Upper lobe of right lung (tissue), 1 donor: Measurements from ENCODE around the gene FBRSL1. TPM values are rescaled to one million over a fixed set of nuclear protein-coding genes. Genes with fewer than 3 reads are reported as not detected.

Experiments used
- ATAC-seq: fragments of 200-7000 bp; cut with Tn5 transposase; one replicate; pipeline ENCODE4 v1.9.1; 2020; ENCODE audit warnings: mild to moderate bottlenecking, moderate library complexity
- DNase-seq: peaks from one replicate; pipeline ENCODE4 v3.0.0-alpha.2; 2020
- H3K27ac ChIP-seq: fragments of 200-600 bp; one replicate; pipeline ENCODE4 v1.8.0; 2022
- H3K27me3 ChIP-seq: fragments of 200-600 bp; one replicate; pipeline ENCODE4 v1.8.0; 2022; ENCODE audit warnings: mild to moderate bottlenecking
- H3K36me3 ChIP-seq: fragments of 200-600 bp; one replicate; pipeline ENCODE4 v1.8.0; 2022
- H3K4me1 ChIP-seq: fragments of 200-600 bp; one replicate; pipeline ENCODE4 v1.8.0; 2022
- H3K4me3 ChIP-seq: fragments of 200-600 bp; one replicate; pipeline ENCODE4 v1.8.0; 2022; ENCODE audit warnings: mild to moderate bottlenecking
- H3K9me3 ChIP-seq: fragments of 200-600 bp; one replicate; pipeline ENCODE4 v1.8.0; 2022
- CTCF ChIP-seq: fragments of 200-600 bp; IDR thresholded peaks from one replicate; pipeline ENCODE4 v1.8.0; 2022; ENCODE audit warnings: antibody characterized with exemption
- intact Hi-C: fragments of 100-400 bp; cut with DNase I; formaldehyde crosslinking; loops from one replicate; pipeline ENCODE4 v1.11.0; 2022
- total RNA-seq: library from RNA; stranded (reverse); fragmentation: NEBNext Ultra II Directional; extraction: Animal tissue kit (Norgen Biotek cat#: 25700); gene quantifications from one replicate; pipeline ENCODE4 v1.2.1, GENCODE V29; 2021
- donor health status: DM: no; HTN: yes; CAD: no; lungs with severe emphysema.

The FBRSL1 gene
- total RNA-seq, 1 donor from 2014 or later = 49.5 TPM

- DNase-seq = peak; percentile 82
Measured at GRCh38 chr12:132489078-132489601, 811 bp upstream of the FBRSL1 start.

GRCh38 chr12:132490422-132491137, 629 bp downstream of the FBRSL1 start:
- TF ChIP-seq CTCF = no peak
- intact Hi-C loops = no loop called here
- H3K4me3 ChIP-seq = peak overlapping the region; percentile 77
- DNase-seq (no peak), ATAC-seq (no peak)
- no peaks in the 10 kb centered on the region for H3K27me3 ChIP-seq
- H3K4me1 ChIP-seq = peaks cover 56% of the 10 kb centered on the region
- H3K27ac ChIP-seq = peak overlapping the region; percentile 45
- H3K9me3 ChIP-seq = no peaks in the 10 kb centered on the region
- H3K36me3 ChIP-seq = no peaks in the 10 kb centered on the region

More at GRCh38 chr12:132489078-132489601, 811 bp upstream of the FBRSL1 start:
- H3K27ac ChIP-seq = peak overlapping the region; percentile 80
- H3K27me3 ChIP-seq = no peaks in the 10 kb centered on the region
- peak overlapping the region; percentile 71 for H3K4me3 ChIP-seq
- intact Hi-C loops = no loop called here
- peak; percentile 26 for ATAC-seq
- no peaks in the 10 kb centered on the region for H3K36me3 ChIP-seq
- H3K4me1 ChIP-seq = peaks cover 41% of the 10 kb centered on the region
- no peaks in the 10 kb centered on the region for H3K9me3 ChIP-seq
- TF ChIP-seq CTCF = no peak

- Histone ChIP-seq H3K36me3 (no peaks in the 10 kb centered on the region), H3K9me3 (no peaks in the 10 kb centered on the region), H3K27me3 (no peaks in the 10 kb centered on the region), H3K4me1 (peaks cover 60% of the 10 kb centered on the region), H3K27ac (peak overlapping the region; percentile 45), H3K4me3 (peak overlapping the region; percentile 77)
- no peak for TF ChIP-seq CTCF
- ATAC-seq = no peak
- DNase-seq = no peak
- intact Hi-C loops = no loop called here
Measured at GRCh38 chr12:132491138-132491663, 1.2 kb downstream of the FBRSL1 start.

- no peak overlapping the region for H3K27ac ChIP-seq
Measured at GRCh38 chr12:132491761-132492378, 1.9 kb downstream of the FBRSL1 start.

GRCh38 chr12:132492522-132492921, 2.6 kb downstream of the FBRSL1 start:
- Histone ChIP-seq H3K4me1 (peaks cover 60% of the 10 kb centered on the region), H3K4me3 (no peak overlapping the region), H3K27ac (no peak overlapping the region), H3K36me3 (no peaks in the 10 kb centered on the region), H3K27me3 (no peaks in the 10 kb centered on the region), H3K9me3 (no peaks in the 10 kb centered on the region)
- DNase-seq (no peak), ATAC-seq (no peak)
- no peak for TF ChIP-seq CTCF
- intact Hi-C loops = no loop called here

More at GRCh38 chr12:132491761-132492378, 1.9 kb downstream of the FBRSL1 start:
- no peak for DNase-seq
- H3K36me3 ChIP-seq = no peaks in the 10 kb centered on the region
- no peaks in the 10 kb centered on the region for H3K9me3 ChIP-seq
- H3K27me3 ChIP-seq = no peaks in the 10 kb centered on the region
- intact Hi-C loops = no loop called here
- TF ChIP-seq CTCF = no peak
- peak overlapping the region; percentile 77 for H3K4me3 ChIP-seq
- H3K4me1 ChIP-seq = peaks cover 60% of the 10 kb centered on the region
- no peak for ATAC-seq
